ENCODE data around the gene VCL. TPM values are rescaled to one million over a fixed set of nuclear protein-coding genes. Genes with fewer than 3 reads are reported as not detected.
"Not testable (repeated sequence)": the region's sequence is repeated elsewhere in the genome, so short reads cannot be mapped to it uniquely, and the experiment has no call there.

Gene VCL
- total RNA-seq, 1 experiment from 2014 or later = 53.0 TPM

DNA sequence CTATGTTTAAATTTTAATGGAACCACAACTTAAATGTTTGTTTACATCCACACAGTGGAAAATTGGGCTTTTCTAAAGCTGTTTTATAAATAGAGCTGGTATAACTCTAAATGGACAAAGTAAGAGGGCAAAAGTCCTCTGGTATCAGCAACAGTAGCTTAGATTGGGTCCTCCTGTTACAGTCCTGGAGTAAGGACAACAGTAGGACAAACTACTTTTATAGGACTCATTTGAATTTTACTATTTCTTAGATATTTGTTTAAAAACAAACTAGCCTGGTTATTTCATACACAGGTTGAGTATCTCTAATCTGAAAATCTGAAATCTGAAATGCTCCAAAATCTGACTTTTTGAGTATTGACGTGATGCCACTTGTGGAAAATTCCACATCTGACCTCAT is 8.4 kb downstream of the VCL start:
- DNase-seq (ENCODE audit: low spot score) = no peak

DNA sequence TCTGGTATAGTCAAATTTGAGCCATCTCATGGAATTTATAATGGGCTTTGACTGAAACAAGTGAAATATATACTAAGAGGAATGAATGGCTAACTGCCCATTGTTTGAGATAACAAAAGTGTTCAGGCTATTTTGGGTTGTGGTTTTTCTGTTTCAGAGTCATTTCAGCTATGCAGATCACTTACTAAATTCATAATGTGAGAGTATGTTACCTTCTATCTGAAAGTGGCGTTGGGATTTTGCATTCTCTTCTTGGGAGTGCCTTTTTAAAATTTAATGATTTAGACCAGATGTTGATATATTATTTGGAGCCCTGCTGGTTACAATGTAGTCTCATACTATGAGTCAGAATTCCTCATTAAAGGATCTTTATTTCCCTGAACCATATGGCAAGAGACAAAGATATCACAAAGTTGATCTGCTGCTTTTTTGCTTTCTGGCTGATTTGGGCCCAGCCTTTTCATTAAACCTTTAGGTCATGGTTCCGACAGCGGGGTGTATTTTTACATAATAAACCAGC is 10.4 kb downstream of the VCL start:
- DNase-seq (ENCODE audit: low spot score) = peak; percentile 37

GRCh38 chr10:74011017-74011416 is 13.1 kb downstream of the VCL start:
- no peak for DNase-seq (ENCODE audit: low spot score)

DNA sequence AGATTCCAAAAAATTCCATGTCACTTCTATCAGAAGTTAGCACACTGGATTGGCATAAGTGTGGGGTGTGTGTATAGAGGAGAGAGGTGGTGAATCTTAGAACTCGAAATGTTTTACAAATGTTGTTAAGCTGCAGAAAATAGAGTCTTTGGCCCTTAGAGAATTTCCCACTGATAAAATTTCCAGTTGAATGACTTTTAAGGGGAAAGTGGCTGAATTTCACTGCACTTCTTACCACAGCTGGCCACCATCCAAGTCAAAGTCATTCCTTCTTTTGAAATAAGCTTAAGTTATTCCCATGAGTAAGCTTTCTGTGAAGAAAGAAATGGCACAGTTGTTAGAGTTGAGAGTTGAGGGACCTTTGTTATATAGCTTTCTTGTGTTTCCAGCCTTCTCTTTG is 13.9 kb downstream of the VCL start:
- DNase-seq (ENCODE audit: low spot score) = peak; percentile 85

- DNase-seq (ENCODE audit: low spot score) = no peak
Observed at GRCh38 chr10:74012480-74012879, 14.6 kb downstream of the VCL start.

DNA sequence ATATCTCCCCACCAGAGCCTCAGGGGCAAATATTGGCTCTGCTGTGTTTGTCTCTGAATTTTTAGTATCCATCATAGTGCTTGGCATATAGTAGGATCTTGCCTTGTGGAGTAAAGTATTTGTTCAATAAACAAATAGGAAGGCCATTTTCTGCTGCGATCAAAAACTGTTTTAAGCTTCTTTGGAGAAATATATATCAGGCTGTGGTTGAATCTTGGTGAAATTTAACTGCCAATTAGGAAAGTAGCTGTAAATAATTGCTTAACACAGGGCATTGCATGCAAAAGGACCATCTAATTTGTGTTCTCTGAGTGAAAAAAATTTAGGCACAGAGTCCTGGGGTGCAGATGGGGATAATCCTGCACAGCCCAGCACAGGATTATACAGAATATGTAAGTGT is 15.1 kb downstream of the VCL start:
- no peak for DNase-seq (ENCODE audit: low spot score)

DNA sequence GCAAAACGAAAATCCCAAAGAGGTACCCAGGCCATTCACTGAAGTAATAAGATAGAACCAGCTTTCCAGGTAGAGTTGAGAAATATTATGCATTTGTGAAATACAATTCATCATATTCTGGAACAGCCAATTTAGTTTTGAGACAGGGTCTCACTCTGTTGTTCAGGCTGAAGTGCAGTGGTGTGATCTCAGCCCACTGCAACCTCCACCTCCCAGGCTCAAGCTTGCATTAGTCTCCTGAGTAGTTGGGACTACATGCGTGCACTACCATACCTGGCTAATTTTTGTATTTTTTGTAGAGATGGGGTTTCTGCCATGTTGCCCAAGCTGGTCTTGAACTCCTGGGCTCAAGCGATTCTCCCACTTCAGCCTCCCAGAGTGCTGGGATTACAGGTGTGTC is 16.7 kb downstream of the VCL start:
- DNase-seq (ENCODE audit: low spot score) = not testable (repeated sequence)

GRCh38 chr10:74018241-74018640 is 20.3 kb downstream of the VCL start:
- DNase-seq (ENCODE audit: low spot score) = no peak

- peak; percentile 49 for DNase-seq (ENCODE audit: low spot score)
Observed at GRCh38 chr10:74021248-74022055, 23.5 kb downstream of the VCL start.

DNA sequence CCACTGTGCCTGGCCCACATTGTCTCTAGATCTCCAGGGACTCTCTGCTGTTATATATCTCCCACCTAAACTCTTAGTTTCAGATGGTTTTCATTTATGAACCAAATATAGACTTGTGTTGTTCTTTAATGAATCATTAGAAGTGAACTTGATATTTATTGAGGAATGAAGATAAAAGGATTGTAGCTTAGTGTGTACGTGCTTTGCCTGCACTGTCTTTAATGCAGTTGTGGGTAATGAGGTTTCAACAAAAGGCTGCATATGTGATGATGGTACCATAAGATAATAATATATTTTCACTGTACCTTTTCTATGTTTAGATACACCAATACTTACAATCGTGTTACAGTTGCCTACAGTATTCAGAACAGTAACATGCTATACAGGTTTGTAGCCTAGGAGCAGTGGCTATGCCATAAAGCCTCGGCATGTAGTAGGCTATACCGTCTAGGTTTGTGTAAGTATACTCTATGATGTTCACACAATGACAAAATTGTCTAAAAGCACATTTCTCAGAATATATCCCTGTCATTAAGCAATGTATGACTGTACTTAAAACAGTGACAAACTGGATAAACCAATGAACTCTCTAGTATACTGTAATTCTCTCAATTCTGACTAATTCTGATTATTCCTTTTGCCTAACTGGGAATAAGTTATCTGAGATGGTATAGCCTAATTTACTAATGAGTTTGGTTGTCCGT is 25.2 kb downstream of the VCL start:
- DNase-seq (ENCODE audit: low spot score) = no peak

- DNase-seq (ENCODE audit: low spot score) = no peak
Observed at GRCh38 chr10:74024600-74024999, 26.7 kb downstream of the VCL start.

DNA sequence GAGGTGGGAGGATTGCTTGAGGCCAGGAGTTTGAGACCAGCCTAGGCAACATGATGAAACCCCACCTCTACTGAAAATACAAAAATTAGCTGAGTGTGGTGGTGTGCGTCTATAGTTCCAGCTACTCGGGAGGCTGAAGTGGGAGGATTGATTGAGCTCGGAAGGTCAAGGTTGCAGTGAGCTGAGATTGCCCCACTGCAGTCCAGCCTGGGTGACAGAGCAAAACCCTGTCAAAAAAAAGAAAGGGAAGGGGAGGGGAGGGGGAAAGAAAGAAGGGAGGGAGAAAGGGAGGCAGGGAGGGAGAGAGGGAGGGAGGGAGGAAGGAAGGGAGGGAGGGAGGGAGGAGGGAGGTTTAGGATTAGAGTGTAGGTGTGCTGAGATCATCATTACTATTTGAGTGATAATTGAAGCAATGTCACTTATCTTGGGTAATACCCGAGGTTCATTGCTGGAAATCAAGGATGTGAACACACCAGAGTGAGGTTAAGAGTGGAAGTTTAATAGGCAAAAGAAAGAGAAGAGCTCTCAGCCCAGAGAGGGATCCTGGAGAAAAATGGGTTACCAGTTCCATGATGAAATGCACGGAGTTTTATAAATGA is 27.6 kb downstream of the VCL start:
- no peak for DNase-seq (ENCODE audit: low spot score)

DNA sequence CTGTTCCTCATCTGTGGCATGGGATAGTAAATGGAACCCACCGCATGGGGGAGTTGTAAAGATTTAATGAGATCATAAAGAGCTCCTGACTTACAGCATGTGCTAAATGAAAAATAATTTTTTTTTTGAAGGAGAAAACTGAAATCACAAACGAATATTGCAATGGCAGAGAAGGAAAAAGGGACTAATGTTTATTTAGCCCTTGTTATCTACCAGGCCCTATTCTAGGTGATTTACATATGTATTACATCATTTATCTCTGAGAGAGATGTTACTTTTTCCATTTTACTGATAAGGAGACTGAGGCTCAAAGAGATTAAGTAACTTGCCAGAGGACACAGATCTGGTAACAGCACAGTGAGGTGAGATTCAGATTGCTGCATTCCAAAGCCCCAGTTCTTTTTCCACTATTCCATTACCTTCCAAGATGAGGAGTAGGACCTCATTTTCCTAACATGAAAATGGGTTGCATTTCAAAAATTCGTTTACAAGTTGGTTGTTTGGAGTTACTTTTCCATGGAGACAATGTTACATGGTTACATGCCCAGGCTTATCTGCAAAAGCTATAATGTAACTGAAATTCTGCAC is 28.6 kb downstream of the VCL start:
- no peak for DNase-seq (ENCODE audit: low spot score)

DNA sequence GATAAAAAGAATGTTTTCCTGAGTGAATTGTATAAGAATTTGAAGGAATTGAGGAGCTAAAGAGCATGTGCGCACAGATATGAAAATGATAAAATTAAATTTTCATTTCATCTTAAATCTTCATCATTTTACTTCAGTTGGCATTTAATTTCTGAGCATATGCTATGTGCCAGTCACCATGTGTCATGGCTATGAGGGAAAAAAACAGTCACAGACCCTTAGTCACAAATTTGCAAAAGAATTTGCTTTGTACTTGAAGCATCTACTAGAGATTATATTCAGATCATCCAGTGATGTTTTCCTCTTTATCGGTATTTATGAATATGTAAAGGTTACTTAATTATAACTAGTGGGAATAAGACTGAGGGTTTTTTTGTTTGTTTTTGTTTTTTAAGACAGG is 29.8 kb downstream of the VCL start:
- DNase-seq (ENCODE audit: low spot score) = no peak

DNA sequence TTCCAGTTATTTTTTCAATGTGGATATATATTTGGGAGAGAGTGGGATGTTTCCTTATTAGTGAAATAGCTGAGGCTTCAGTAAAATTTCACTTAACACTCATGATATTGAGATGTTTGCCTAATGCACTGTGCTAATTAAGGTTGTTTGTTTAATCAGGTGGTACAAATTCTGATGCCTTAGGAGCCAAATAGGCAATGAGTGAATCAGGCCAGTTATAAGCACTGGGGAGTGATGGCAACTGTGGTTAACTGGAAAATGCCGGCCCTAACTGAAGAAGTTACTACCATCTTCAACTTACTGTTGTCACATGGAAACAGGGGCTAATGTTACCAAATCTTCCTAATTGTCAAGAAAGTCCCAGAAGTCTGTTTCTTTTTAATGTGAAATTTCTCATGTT is 32.0 kb downstream of the VCL start:
- DNase-seq (ENCODE audit: low spot score) = no peak

DNA sequence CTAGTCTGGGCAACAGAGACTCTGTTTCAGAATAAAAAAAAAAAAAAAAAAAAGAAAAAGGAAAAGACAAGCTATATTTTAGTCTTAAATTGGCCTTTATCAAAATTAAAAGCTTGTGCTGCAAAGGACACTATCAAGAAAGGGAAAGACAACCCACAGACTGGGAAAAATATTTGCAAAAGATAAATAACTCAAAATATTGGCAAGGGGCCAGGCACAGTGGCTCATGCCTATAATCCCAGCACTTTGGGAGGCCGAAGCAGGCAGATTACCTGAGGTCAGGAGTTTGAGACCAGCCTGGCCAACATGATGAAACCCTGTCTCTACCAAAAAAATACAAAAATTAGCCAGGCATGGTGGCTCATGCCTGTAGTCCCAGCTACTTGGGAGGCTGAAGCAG is 34.3 kb downstream of the VCL start:
- DNase-seq (ENCODE audit: low spot score) = not testable (repeated sequence)

DNA sequence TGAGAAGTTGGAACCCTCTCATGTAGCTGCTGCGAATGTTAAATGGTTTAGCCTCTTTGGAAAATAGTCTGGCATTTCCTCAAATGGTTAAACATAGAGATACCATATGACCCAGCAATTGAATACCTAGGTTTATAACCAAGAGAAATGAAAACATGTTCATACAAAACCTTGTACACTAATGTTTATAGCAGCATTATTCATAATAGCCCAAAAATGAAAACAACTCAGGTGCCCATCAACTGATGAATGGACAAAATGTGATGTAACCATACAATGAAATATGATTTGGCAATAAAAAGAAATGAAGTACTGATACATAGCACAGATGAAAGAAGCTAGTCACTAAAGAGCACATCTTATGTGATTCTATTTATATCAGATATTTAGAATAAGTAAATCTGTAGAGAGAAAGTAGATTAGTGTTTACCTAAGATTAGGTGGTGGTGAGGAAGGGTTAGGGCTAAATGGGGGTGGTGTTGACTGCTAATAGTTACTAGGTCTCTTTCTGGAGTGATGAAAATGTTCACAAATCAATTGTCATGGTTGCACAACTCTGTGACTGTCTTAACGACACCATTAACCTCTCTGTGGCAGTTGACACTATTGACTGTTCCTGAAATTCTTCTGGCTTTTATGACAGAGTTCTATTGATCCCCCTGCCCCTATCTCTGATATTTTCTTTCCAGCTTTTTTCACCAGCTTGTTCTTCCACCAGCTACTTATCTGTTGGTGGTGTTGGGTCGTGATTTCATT is 35.2 kb downstream of the VCL start:
- DNase-seq (ENCODE audit: low spot score) = no peak

GRCh38 chr10:74033702-74034101 is 35.8 kb downstream of the VCL start:
- DNase-seq (ENCODE audit: low spot score) = no peak

- no peak for DNase-seq (ENCODE audit: low spot score)
Observed at GRCh38 chr10:74034301-74034700, 36.4 kb downstream of the VCL start.

DNA sequence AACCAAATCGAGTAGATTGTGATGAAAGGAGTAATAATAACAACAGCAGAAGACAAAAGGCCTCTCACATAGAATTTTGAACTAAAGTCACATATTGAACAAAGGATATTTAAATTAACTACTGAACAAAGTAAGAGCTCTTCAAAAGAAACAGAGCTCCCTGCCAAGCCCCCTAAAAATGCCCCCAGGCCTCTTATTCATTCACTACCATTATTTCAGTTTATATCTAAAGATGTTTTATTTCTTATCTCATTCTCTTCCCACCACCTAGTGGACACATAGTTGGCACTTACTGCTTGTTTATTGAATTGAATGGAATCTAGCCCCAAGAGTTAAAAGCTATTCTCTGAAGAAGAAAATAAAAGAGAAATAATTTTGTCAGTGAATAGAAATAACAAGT is 37.4 kb downstream of the VCL start:
- no peak for DNase-seq (ENCODE audit: low spot score)

GRCh38 chr10:74036474-74036873 is 38.6 kb downstream of the VCL start:
- DNase-seq (ENCODE audit: low spot score) = no peak
